NCI-H524 (cell line): ENCODE results near the gene HOXA7.

ENCODE experiments used
- DNase-seq, 2 experiments: peaks; one replicate each; lab custom pipeline; 2025; lab: John Stamatoyannopoulos, UW

HOXA7 gene

GRCh38 chr7:27106901-27107240 lies 49.6 kb downstream of the HOXA7 start:
- DNase-seq: no peak

GRCh38 chr7:27106181-27106900 lies 50.1 kb downstream of the HOXA7 start:
- DNase-seq: peak; percentile 13 to 36

GRCh38 chr7:27105301-27106031 lies 51.0 kb downstream of the HOXA7 start:
- no peak for DNase-seq

GRCh38 chr7:27104341-27105058 lies 52.0 kb downstream of the HOXA7 start:
- DNase-seq: no peak
